ENCODE results near the gene LITAF.

GRCh38 chr16:11619327-11619851, 32.7 kb upstream of the LITAF start:
- no peak for TF ChIP-seq CTCF (IDR thresholded peaks at IDR 0.05)
- no peak for TF ChIP-seq POLR2A (IDR thresholded peaks at IDR 0.05)

Measured in testis (tissue), 2 donors.